ENCODE results near the gene MAP3K3. TPM values are rescaled to one million over a fixed set of nuclear protein-coding genes. Genes with fewer than 3 reads are reported as not detected.

Gene MAP3K3
- total and polyA plus RNA-seq, 2 donors (not counting 3 experiments of a cell fraction or from before 2014, with no cell fraction given), result 56.6 to 81.0 TPM

- no peak overlapping the region for H3K4me2 ChIP-seq (ENCODE audit: insufficient read depth, low read length)
- FAIRE-seq, result no peak
These were observed 37.6 kb downstream of the MAP3K3 start for GRCh38 chr17:63659850-63660249.

More at GRCh38 chr17:63659850-63660249, 37.6 kb downstream of the MAP3K3 start:
- Histone ChIP-seq H3K9ac (replicated peaks; ENCODE audit: extremely low read depth, insufficient read depth, low read length) (no peak overlapping the region), H3K4me1 (ENCODE audit: control insufficient read depth, extremely low read depth, insufficient read depth, low read length) (peaks cover 7% of the 10 kb centered on the region), H4K20me1 (replicated peaks; ENCODE audit: control insufficient read depth, extremely low read depth, insufficient read depth, low read length) (no peaks in the 10 kb centered on the region), H3K79me2 (ENCODE audit: control insufficient read depth, insufficient read depth, low read length) (no peaks in the 10 kb centered on the region), H3K27me3 (ENCODE audit: control insufficient read depth in 2 of 2, insufficient read depth in 2 of 2, low read length in 2 of 2) (no peaks in the 10 kb centered on the region), H3K27ac (ENCODE audit: insufficient read depth, low read depth, low read length) (no peak overlapping the region), H3K36me3 (ENCODE audit: control insufficient read depth in 2 of 2, extremely low read depth in 1 of 2, insufficient read depth in 2 of 2, low read length in 2 of 2) (peaks cover 7 to 8% of the 10 kb centered on the region in 2 experiments), H2AFZ (ENCODE audit: low read depth, low read length) (no peak overlapping the region), H3K9me3 (replicated peaks; ENCODE audit: control insufficient read depth, insufficient read depth, low read length) (no peaks in the 10 kb centered on the region), H3K9me1 (replicated peaks; ENCODE audit: control insufficient read depth, extremely low read depth, insufficient read depth, low read length) (no peaks in the 10 kb centered on the region), H3K4me3 (replicated peaks in 1 of 3; ENCODE audit: insufficient read depth in 1 of 3, low read depth in 1 of 3, low read length in 3 of 3) (no peak overlapping the region)
- CTCF ChIA-PET, result no interaction called here
- BruUV-seq (replicated peaks), result no TSS peak
- intact Hi-C loops (cut with micrococcal nuclease) (no loop called here), dilution Hi-C loops (cut with MboI; ENCODE audit: extremely low pct_ligation_motif_present, low sequenced_read_pairs) (no loop called here)
- POLR2A ChIA-PET, result no interaction called here
- TF ChIP-seq FOS (IDR thresholded peaks at IDR 0.05; ENCODE audit: borderline replicate concordance, insufficient read depth, low read length) (no peak), CTCF (IDR thresholded peaks at IDR 0.05; ENCODE audit: extremely low read depth in 1 of 2, insufficient read depth in 1 of 2, low read depth in 1 of 2, low read length in 2 of 2) (no peak), EZH2 (IDR thresholded peaks at IDR 0.05; ENCODE audit: borderline replicate concordance, low read depth, low read length, severe bottlenecking) (no peak)
- no peak for DNase-seq (ENCODE audit: low read depth, low spot score)
